ENCODE measurements around the gene AAR2.

GRCh38 chr20:36303020-36303595 is 66.8 kb downstream of the AAR2 start:
- TF ChIP-seq CTCF (IDR thresholded peaks at IDR 0.05) (no peak), POLR2A (IDR thresholded peaks at IDR 0.05) (no peak)

All from body of pancreas (tissue), 4 donors.